Measurements from ENCODE around the gene SLC37A1. TPM values are rescaled to one million over a fixed set of nuclear protein-coding genes. Genes with fewer than 3 reads are reported as not detected.

The SLC37A1 gene
- total RNA-seq, 4 donors from 2014 or later, result 66.0 to 249 (median 195) TPM

DNA sequence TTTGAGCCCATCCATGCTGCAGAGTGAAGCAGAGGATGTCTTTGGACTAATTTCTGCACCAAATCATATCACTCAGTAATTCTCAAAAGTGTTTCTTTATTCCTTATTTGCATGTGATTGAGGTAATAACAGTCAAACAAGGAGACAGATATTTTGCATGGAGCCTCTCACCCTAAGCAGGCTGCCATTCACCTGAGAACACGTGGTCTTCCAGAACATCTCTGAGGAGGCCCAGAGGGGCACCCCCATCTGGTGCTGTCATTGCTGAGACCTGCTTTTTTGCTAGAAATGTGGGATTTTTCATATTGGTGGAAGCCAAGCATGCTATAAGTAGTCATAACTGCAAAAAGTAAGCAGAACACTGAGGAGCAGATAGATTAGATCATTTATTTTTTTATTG is 7.7 kb downstream of the SLC37A1 start:
- DNase-seq, result no peak
- Histone ChIP-seq H3K36me3 (peaks cover 0 to 38% (median 0%) of the 10 kb centered on the region in 3 donors), H3K9me3 (no peaks in the 10 kb centered on the region), H3K4me1 (peaks cover 11 to 67% (median 18%) of the 10 kb centered on the region in 4 donors), H3K4me3 (no peak overlapping the region), H3K27ac (no peak overlapping the region), H3K27me3 (no peaks in the 10 kb centered on the region)
- TF ChIP-seq, protein P1, sequence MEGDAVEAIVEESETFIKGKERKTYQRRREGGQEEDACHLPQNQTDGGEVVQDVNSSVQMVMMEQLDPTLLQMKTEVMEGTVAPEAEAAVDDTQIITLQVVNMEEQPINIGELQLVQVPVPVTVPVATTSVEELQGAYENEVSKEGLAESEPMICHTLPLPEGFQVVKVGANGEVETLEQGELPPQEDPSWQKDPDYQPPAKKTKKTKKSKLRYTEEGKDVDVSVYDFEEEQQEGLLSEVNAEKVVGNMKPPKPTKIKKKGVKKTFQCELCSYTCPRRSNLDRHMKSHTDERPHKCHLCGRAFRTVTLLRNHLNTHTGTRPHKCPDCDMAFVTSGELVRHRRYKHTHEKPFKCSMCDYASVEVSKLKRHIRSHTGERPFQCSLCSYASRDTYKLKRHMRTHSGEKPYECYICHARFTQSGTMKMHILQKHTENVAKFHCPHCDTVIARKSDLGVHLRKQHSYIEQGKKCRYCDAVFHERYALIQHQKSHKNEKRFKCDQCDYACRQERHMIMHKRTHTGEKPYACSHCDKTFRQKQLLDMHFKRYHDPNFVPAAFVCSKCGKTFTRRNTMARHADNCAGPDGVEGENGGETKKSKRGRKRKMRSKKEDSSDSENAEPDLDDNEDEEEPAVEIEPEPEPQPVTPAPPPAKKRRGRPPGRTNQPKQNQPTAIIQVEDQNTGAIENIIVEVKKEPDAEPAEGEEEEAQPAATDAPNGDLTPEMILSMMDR (IDR thresholded peaks at IDR 0.05), result no peak
- no peak for TF ChIP-seq POLR2A (IDR thresholded peaks at IDR 0.05)

DNA sequence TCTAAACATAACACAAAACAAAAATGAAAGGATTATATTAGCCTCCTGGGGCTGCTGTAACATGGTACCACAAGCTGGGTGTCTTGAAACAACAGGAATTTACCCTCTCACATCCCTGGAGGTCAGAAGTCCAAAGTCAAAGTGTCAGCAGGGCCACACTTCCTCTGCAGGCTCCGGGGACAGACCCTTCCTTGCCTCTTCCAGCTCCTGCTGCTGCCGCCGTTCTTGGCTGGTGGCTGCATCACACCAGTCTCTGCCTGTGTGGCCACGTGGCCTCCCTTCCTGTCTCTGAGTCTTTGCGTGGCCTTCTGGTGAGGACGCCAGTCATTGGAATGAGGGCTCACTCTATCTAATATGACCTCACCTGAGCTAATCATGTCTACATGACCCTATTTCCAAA is 8.2 kb downstream of the SLC37A1 start:
- no peaks in the 10 kb centered on the region for H3K27me3 ChIP-seq
- no peak overlapping the region for H3K27ac ChIP-seq
- no peaks in the 10 kb centered on the region for H3K9me3 ChIP-seq
- no peak for TF ChIP-seq POLR2A (IDR thresholded peaks at IDR 0.05)
- TF ChIP-seq, protein P1 (IDR thresholded peaks at IDR 0.05), result no peak
- no peak for DNase-seq
- no peak overlapping the region for H3K4me3 ChIP-seq
- H3K36me3 ChIP-seq, result peaks cover 0 to 38% (median 0%) of the 10 kb centered on the region in 3 donors
- H3K4me1 ChIP-seq, result peaks cover 12 to 67% (median 20%) of the 10 kb centered on the region in 4 donors

DNA sequence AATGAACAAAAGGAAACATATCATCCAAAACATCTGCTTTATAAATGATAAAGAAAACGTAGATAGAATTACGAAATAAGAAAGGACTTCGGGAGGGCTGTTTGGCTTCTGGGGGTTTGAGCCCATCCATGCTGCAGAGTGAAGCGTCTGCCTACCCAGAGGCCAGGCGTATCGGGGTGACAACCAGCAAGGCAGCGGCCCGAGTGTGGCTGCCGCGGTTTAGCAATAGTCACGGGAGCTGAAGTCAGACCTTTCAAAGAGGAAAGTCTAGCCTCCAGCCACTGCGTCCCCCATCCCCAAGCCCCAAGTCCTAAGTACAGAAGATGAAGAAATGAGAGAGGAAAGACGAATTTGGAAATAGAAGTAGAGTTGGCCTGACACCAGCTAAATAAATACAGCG is 8.6 kb downstream of the SLC37A1 start:
- no peak for TF ChIP-seq POLR2A (IDR thresholded peaks at IDR 0.05)
- TF ChIP-seq, protein P1 (IDR thresholded peaks at IDR 0.05), result no peak

DNA sequence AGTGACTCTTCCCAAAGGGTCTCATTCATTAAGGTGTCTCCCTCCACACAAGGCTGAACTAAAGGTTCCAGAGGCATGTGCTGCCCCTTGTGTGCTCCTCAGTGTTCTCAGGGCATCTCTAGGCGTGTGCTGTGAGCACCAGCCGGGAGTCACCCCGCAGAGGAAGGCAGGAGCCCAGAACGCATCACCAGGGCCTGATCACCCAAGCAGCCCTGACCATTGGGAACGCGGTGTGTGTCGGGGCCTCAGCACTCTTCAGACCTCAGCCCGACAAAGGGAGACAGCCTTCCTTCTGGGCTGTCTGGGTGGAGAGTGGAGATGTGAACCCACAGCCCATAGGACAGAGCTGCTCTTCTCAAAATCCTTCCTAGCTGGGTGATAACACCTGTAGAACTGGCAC is 9.1 kb downstream of the SLC37A1 start:
- Histone ChIP-seq H3K4me1 (peaks cover 13 to 66% (median 27%) of the 10 kb centered on the region in 4 donors), H3K36me3 (peaks cover 0 to 40% (median 0%) of the 10 kb centered on the region in 3 donors), H3K9me3 (no peaks in the 10 kb centered on the region), H3K27ac (peak overlapping the region in 2 of 4 donors; percentile 1 to 88), H3K4me3 (no peak overlapping the region), H3K27me3 (no peaks in the 10 kb centered on the region)
- peak in 1 of 3 donors; percentile 43 for DNase-seq
- TF ChIP-seq, protein P1 (IDR thresholded peaks at IDR 0.05), result no peak
- TF ChIP-seq POLR2A (IDR thresholded peaks at IDR 0.05), result no peak

More for the DNA sequence above, 8.6 kb downstream of the SLC37A1 start:
- no peak overlapping the region for H3K4me3 ChIP-seq
- peak overlapping the region in 1 of 4 donors; percentile 88 for H3K27ac ChIP-seq
- peaks cover 0 to 42% (median 0%) of the 10 kb centered on the region in 3 donors for H3K36me3 ChIP-seq
- peak in 1 of 3 donors; percentile 44 for DNase-seq
- no peaks in the 10 kb centered on the region for H3K27me3 ChIP-seq
- H3K9me3 ChIP-seq, result no peaks in the 10 kb centered on the region
- peaks cover 16 to 67% (median 24%) of the 10 kb centered on the region in 4 donors for H3K4me1 ChIP-seq

DNA sequence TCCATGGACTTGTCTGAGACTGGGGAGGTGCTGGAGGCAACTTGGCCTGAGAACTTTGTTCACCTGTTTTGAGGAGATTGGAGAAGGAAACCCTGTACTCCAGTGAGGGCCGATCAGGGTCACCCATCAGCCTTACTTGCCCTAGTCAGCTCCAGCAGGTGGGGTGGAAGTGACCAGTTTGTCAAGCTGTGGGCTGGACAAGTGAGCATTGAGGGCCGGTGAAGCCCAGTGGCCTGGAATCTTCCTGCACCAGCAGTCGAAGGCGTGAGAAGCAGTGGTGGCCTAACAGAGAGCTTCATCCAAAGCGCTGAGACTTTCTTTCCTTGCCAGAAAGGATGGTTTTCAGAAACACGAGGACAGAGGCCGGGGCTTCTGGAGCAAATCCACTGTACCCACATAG is 9.6 kb downstream of the SLC37A1 start:
- peaks cover 0 to 36% (median 0%) of the 10 kb centered on the region in 3 donors for H3K36me3 ChIP-seq
- H3K4me3 ChIP-seq, result no peak overlapping the region
- DNase-seq, result peak in 1 of 3 donors; percentile 43
- H3K27ac ChIP-seq, result peak overlapping the region; percentile 71 to 88 (median 80)
- peaks cover 13 to 68% (median 30%) of the 10 kb centered on the region in 4 donors for H3K4me1 ChIP-seq
- no peak for TF ChIP-seq POLR2A (IDR thresholded peaks at IDR 0.05)
- TF ChIP-seq, protein P1 (IDR thresholded peaks at IDR 0.05), result no peak
- no peaks in the 10 kb centered on the region for H3K27me3 ChIP-seq
- H3K9me3 ChIP-seq, result no peaks in the 10 kb centered on the region
